IMR-90 (cell line): Measurements from ENCODE around the gene SNTG2. TPM values are rescaled to one million over a fixed set of nuclear protein-coding genes. Genes with fewer than 3 reads are reported as not detected.
A peak's percentile ranks its signal among the peaks of the same experiment; 100 is the strongest.

Experiments
- ATAC-seq: fragments of 200-7000 bp; cut with Tn5 transposase; 2 replicates; pipeline ENCODE4 v1.9.1; 2020; ENCODE audit warnings: low read depth, mild to moderate bottlenecking, moderate library complexity
- BruUV-seq: library from RNA; stranded (reverse); fragments of 400-500 nt; replicated peaks from 2 replicates; lab custom pipeline; 2021; lab: Mats Ljungman, UMichigan
- CTCF ChIA-PET: fragments of 300-600 bp; formaldehyde crosslinking; extraction: SDS; loops from one replicate; lab custom pipeline; 2021; ENCODE audit warnings: antibody characterized with exemption; lab: Yijun Ruan, JAX
- POLR2A ChIA-PET: fragments of 300-600 bp; sonication (Branson Sonifier 250); formaldehyde crosslinking; loops from one replicate; lab custom pipeline; 2022; ENCODE audit warnings: antibody characterized with exemption; ENCODE audit not compliant: unreplicated experiment; lab: Charles Lee
- DNase-seq: peaks from one replicate; pipeline ENCODE4 v3.0.0; 2013
- H2AFZ ChIP-seq: replicated peaks from 2 replicates; pipeline ENCODE3; 2013; ENCODE audit warnings: low read length, mild to moderate bottlenecking; ENCODE audit not compliant: poor library complexity
- H2AK5ac ChIP-seq: 2 replicates; pipeline ENCODE4 v1.6.1; 2013; ENCODE audit warnings: low read depth, low read length, inconsistent platforms
- H2AK9ac ChIP-seq: replicated peaks from 2 replicates; pipeline ENCODE3; 2013; ENCODE audit warnings: mild to moderate bottlenecking, low read depth, low read length, moderate library complexity; ENCODE audit not compliant: poor library complexity
- H2BK120ac ChIP-seq: 2 replicates; pipeline ENCODE4 v1.6.1; 2013; ENCODE audit warnings: low read depth, low read length, inconsistent platforms
- H2BK15ac ChIP-seq: 3 replicates; pipeline ENCODE4 v1.6.1; 2013; ENCODE audit warnings: low read depth, low read length, inconsistent platforms
- H2BK20ac ChIP-seq: 2 replicates; pipeline ENCODE4 v1.6.1; 2013; ENCODE audit warnings: low read depth, mild to moderate bottlenecking, inconsistent platforms, low read length, moderate library complexity
- H2BK5ac ChIP-seq: 2 replicates; pipeline ENCODE4 v1.6.1; 2013; ENCODE audit warnings: mild to moderate bottlenecking, low read depth, low read length, inconsistent platforms; ENCODE audit not compliant: poor library complexity, severe bottlenecking
- H3K14ac ChIP-seq: replicated peaks from 2 replicates; pipeline ENCODE4 v1.6.1; 2013; ENCODE audit warnings: low read depth, low read length, inconsistent platforms
- H3K18ac ChIP-seq: 2 replicates; pipeline ENCODE4 v1.6.1; 2013; ENCODE audit warnings: low read depth, low read length, control low read depth
- H3K23ac ChIP-seq: 2 replicates; pipeline ENCODE4 v1.6.1; 2013; ENCODE audit warnings: low read depth, low read length, inconsistent platforms
- H3K27ac ChIP-seq: 2 replicates; pipeline ENCODE4 v1.5.1; 2013; ENCODE audit warnings: mild to moderate bottlenecking, control low read depth, low read length; ENCODE audit not compliant: insufficient read depth
- H3K27me3 ChIP-seq: 2 replicates; pipeline ENCODE4 v1.6.1; 2013; ENCODE audit warnings: low read length; ENCODE audit not compliant: control insufficient read depth, insufficient read depth
- H3K36me3 ChIP-seq: 2 replicates; pipeline ENCODE4 v1.6.1; 2013; ENCODE audit warnings: low read length, mixed read lengths; ENCODE audit not compliant: control insufficient read depth, insufficient read depth
- H3K4ac ChIP-seq: 2 replicates; pipeline ENCODE4 v1.6.1; 2013; ENCODE audit warnings: low read depth, low read length, inconsistent platforms
- H3K4me1 ChIP-seq: 2 replicates; pipeline ENCODE4 v1.6.1; 2013; ENCODE audit warnings: low read length, mixed read lengths; ENCODE audit not compliant: control insufficient read depth, insufficient read depth
- H3K4me2 ChIP-seq: 2 replicates; pipeline ENCODE4 v1.6.1; 2013; ENCODE audit warnings: low read depth, mild to moderate bottlenecking, control low read depth, low read length, moderate library complexity
- H3K4me3 ChIP-seq: 2 replicates; pipeline ENCODE4 v1.5.1; 2013; ENCODE audit warnings: low read depth, mild to moderate bottlenecking, control low read depth, low read length, moderate library complexity; ENCODE audit not compliant: insufficient read depth
- H3K56ac ChIP-seq: 2 replicates; pipeline ENCODE4 v1.6.1; 2013; ENCODE audit warnings: low read length, inconsistent platforms; ENCODE audit not compliant: insufficient read depth; ENCODE audit errors: extremely low read depth
- H3K79me1 ChIP-seq, 2 experiments: 2 replicates each; pipeline ENCODE4 v1.6.1; 2013; ENCODE audit warnings: low read length in 2 of 2, inconsistent platforms in 1 of 2, low read depth in 1 of 2
- H3K9ac ChIP-seq: 2 replicates; pipeline ENCODE4 v1.6.1; 2013; ENCODE audit warnings: low read depth, low read length, control low read depth
- H3K9me1 ChIP-seq: 2 replicates; pipeline ENCODE4 v1.6.1; 2013; ENCODE audit warnings: low read length, inconsistent platforms; ENCODE audit not compliant: insufficient read depth
- H3K9me3 ChIP-seq: 2 replicates; pipeline ENCODE4 v1.6.1; 2013; ENCODE audit warnings: low read length; ENCODE audit not compliant: control insufficient read depth, insufficient read depth
- H4K20me1 ChIP-seq: 2 replicates; pipeline ENCODE4 v1.6.1; 2013; ENCODE audit warnings: low read length, inconsistent platforms; ENCODE audit not compliant: insufficient read depth
- H4K5ac ChIP-seq: 2 replicates; pipeline ENCODE4 v1.6.1; 2013; ENCODE audit warnings: mild to moderate bottlenecking, low read depth, low read length, control low read depth
- H4K8ac ChIP-seq, 2 experiments: 2 replicates each; pipeline ENCODE4 v1.6.1; 2013; ENCODE audit warnings: low read depth in 2 of 2, low read length in 2 of 2, control low read depth in 1 of 2, inconsistent platforms in 1 of 2
- H4K91ac ChIP-seq: 2 replicates; pipeline ENCODE4 v1.6.1; 2013; ENCODE audit warnings: low read depth, low read length, inconsistent platforms; ENCODE audit not compliant: insufficient read depth
- CEBPB ChIP-seq: IDR thresholded peaks from 2 replicates; pipeline ENCODE4 v1.6.1; 2012; ENCODE audit warnings: low read depth, low read length, improper control_type of control experiment
- CHD1 ChIP-seq: IDR thresholded peaks from 2 replicates; pipeline ENCODE4 v1.6.1; 2012; ENCODE audit warnings: low read depth, low read length, improper control_type of control experiment
- CTCF ChIP-seq: conservative IDR thresholded peaks from 2 replicates; pipeline ENCODE4 v1.5.1; 2012; ENCODE audit warnings: mild to moderate bottlenecking, low read depth, low read length, improper control_type of control experiment
- FOS ChIP-seq: fragments of 150-350 bp; IDR thresholded peaks from 2 replicates; pipeline ENCODE4 v1.6.1; 2016; ENCODE audit warnings: low read depth, low read length
- MAFK ChIP-seq: IDR thresholded peaks from 2 replicates; pipeline ENCODE4 v1.6.1; 2012; ENCODE audit warnings: low read depth, low read length, improper control_type of control experiment
- MAZ ChIP-seq: IDR thresholded peaks from 2 replicates; pipeline ENCODE4 v1.6.1; 2012; ENCODE audit warnings: low read depth, mild to moderate bottlenecking, low read length, improper control_type of control experiment, moderate library complexity, borderline replicate concordance
- MXI1 ChIP-seq: IDR thresholded peaks from 2 replicates; pipeline ENCODE4 v1.6.1; 2012; ENCODE audit warnings: low read depth, mild to moderate bottlenecking, low read length, moderate library complexity, borderline replicate concordance
- NFE2L2 ChIP-seq: fragments of 150-350 bp; IDR thresholded peaks from 2 replicates; pipeline ENCODE4 v1.6.1; 2016; ENCODE audit warnings: low read depth, mild to moderate bottlenecking, low read length
- RAD21 ChIP-seq: IDR thresholded peaks from 2 replicates; pipeline ENCODE4 v1.6.1; 2012; ENCODE audit warnings: low read length, improper control_type of control experiment
- RCOR1 ChIP-seq: IDR thresholded peaks from 2 replicates; pipeline ENCODE4 v1.6.1; 2012; ENCODE audit warnings: mild to moderate bottlenecking, low read length, improper control_type of control experiment; ENCODE audit not compliant: insufficient replicate concordance
- SMC3 ChIP-seq: fragments of 150-350 bp; IDR thresholded peaks from 2 replicates; pipeline ENCODE4 v1.6.1; 2016; ENCODE audit warnings: low read depth, mild to moderate bottlenecking, antibody characterized with exemption, low read length, moderate library complexity
- USF2 ChIP-seq: fragments of 150-350 bp; IDR thresholded peaks from 2 replicates; pipeline ENCODE4 v1.6.1; 2017; ENCODE audit warnings: mild to moderate bottlenecking, antibody characterized with exemption, low read length, low read depth
- WGBS, 2 experiments: methylation state at CpG; one replicate each; pipeline versions ENCODE4 v1.1.5 to v1.1.7; 2013; ENCODE audit warnings: missing lambda C conversion rate in 2 of 2; ENCODE audit not compliant: insufficient read length in 1 of 2; ENCODE audit errors: extremely low coverage in 2 of 2; 5-methylcytosine and 5-hydroxymethylcytosine counted together
- dilution Hi-C: fragments of 300-500 bp; cut with HindIII; formaldehyde crosslinking; loops from one replicate; pipeline ENCODE4 v1.14.3; 2018; ENCODE audit warnings: low sequenced_read_pairs; ENCODE audit not compliant: unreplicated experiment
- in situ Hi-C: fragments of 300-500 bp; cut with MboI; formaldehyde crosslinking; loops from 3 replicates; pipeline ENCODE4 v1.14.3; 2019; ENCODE audit warnings: low sequenced_read_pairs, inconsistent platforms, mixed read lengths
- intact Hi-C: fragments of 100-400 bp; cut with micrococcal nuclease; formaldehyde crosslinking; loops from 2 replicates; pipeline ENCODE4 v1.10.0; 2022
- polyA plus RNA-seq, 3 experiments: library from polyadenylated mRNA; depleted of rRNA; stranded (reverse); fragments of >200 nt; gene quantifications; 2 replicates each; pipeline ENCODE4 v1.2.3, GENCODE V29; 2012; ENCODE audit warnings: low replicate concordance in 1 of 3
- total RNA-seq: library from RNA; depleted of rRNA; stranded (reverse); fragments of >200 nt; gene quantifications from 2 replicates; pipeline ENCODE4 v1.2.3, GENCODE V29; 2012

The SNTG2 gene
- total and polyA plus RNA-seq, 2 of the 4 experiments (the other 2 are of a cell fraction), result under 0.01 to 0.17 TPM

GRCh38 chr2:905091-905832 is 45.4 kb upstream of the SNTG2 start:
- H2BK20ac ChIP-seq, result no peak overlapping the region
- intact Hi-C loops (no loop called here), in situ Hi-C loops (no loop called here), dilution Hi-C loops (no loop called here)
- H3K56ac ChIP-seq, result no peak overlapping the region
- no peak overlapping the region for H4K8ac ChIP-seq
- H3K9me1 ChIP-seq, result no peaks in the 10 kb centered on the region
- ChIA-PET CTCF (no interaction called here), POLR2A (no interaction called here)
- no peak overlapping the region for H4K5ac ChIP-seq
- no peak overlapping the region for H3K4ac ChIP-seq
- WGBS, 2 experiments, result 10% methylated on average over 2 of the region's 12 CpGs; no CpG with 5 or more reads in 1 of the 2 experiments
- H3K9ac ChIP-seq, result no peak overlapping the region
- H3K79me1 ChIP-seq, result no peaks in the 10 kb centered on the region
- no peak overlapping the region for H3K18ac ChIP-seq
- H2AK5ac ChIP-seq, result no peak overlapping the region
- no peak overlapping the region for H2BK15ac ChIP-seq
- no peak overlapping the region for H2BK5ac ChIP-seq
- H4K20me1 ChIP-seq, result no peaks in the 10 kb centered on the region
- H3K4me1 ChIP-seq, result no peaks in the 10 kb centered on the region
- ATAC-seq (no peak), DNase-seq (no peak)
- no peaks in the 10 kb centered on the region for H3K36me3 ChIP-seq
- TF ChIP-seq NFE2L2 (no peak), CHD1 (no peak), CEBPB (no peak), MXI1 (no peak), USF2 (no peak), RCOR1 (no peak), MAZ (no peak), FOS (no peak), SMC3 (no peak), RAD21 (no peak), MAFK (no peak), CTCF (no peak)
- peak overlapping the region; percentile 14 for H2AFZ ChIP-seq
- no peaks in the 10 kb centered on the region for H3K27me3 ChIP-seq
- H3K9me3 ChIP-seq, result peaks cover 9% of the 10 kb centered on the region
- H2BK120ac ChIP-seq, result no peak overlapping the region
- H3K4me3 ChIP-seq, result no peak overlapping the region
- BruUV-seq, result no TSS peak
- H3K27ac ChIP-seq, result no peak overlapping the region
- H4K91ac ChIP-seq, result no peak overlapping the region
- H3K23ac ChIP-seq, result no peak overlapping the region
- no peak overlapping the region for H2AK9ac ChIP-seq
- no peak overlapping the region for H3K14ac ChIP-seq
- H3K4me2 ChIP-seq, result no peak overlapping the region
